ENCODE results near the gene NRIP1.

The NRIP1 gene

DNA sequence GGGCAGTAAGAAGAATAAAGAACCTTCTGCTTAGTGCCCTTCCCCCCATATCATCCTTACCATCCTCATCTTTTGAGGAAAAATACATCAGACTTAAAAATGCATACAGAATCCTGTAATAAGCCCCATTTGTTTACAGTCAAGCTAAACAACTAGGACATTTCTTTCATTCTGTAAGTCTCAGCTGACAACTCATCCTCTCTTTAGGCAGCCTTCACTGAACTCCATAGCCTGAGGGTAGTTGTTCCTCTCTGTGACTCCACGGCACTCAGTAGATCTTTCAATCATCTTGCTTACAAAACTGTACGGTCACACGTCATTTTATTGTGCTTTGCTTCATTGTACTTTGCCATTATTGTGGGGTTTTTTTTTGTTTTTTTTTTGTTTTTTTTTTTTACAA, 82.5 kb downstream of the NRIP1 start:
- H3K4me3 ChIP-seq (ENCODE audit: low read depth, low read length), result no peak overlapping the region
- in situ Hi-C loops (cut with HindIII; ENCODE audit: low sequenced_read_pairs), result no loop called here
- TF ChIP-seq, protein P1, sequence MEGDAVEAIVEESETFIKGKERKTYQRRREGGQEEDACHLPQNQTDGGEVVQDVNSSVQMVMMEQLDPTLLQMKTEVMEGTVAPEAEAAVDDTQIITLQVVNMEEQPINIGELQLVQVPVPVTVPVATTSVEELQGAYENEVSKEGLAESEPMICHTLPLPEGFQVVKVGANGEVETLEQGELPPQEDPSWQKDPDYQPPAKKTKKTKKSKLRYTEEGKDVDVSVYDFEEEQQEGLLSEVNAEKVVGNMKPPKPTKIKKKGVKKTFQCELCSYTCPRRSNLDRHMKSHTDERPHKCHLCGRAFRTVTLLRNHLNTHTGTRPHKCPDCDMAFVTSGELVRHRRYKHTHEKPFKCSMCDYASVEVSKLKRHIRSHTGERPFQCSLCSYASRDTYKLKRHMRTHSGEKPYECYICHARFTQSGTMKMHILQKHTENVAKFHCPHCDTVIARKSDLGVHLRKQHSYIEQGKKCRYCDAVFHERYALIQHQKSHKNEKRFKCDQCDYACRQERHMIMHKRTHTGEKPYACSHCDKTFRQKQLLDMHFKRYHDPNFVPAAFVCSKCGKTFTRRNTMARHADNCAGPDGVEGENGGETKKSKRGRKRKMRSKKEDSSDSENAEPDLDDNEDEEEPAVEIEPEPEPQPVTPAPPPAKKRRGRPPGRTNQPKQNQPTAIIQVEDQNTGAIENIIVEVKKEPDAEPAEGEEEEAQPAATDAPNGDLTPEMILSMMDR (IDR thresholded peaks at IDR 0.05; ENCODE audit: low read depth, low read length, missing control alignments), result no peak
- no peak for DNase-seq (ENCODE audit: low read depth)

DNA sequence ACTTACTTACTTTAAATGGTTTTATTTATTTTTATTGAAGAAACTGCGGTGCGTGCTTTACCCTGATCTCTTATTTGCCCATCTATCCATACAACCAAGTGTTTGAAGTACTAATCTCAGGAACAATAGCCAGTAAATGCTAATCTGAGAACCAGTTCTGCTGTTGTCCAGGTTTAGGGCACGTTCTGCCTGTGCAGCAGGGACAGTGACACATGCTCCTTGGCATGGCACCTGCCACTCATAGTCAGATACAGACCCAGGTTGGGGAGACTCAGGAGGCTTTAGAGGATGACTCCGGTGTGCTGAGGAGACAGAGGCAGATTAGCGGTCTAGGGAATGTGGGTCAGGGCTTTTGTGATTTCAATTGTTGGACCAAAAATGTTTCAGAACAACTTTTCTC, 83.6 kb downstream of the NRIP1 start:
- in situ Hi-C loops (cut with HindIII; ENCODE audit: low sequenced_read_pairs), result no loop called here
- TF ChIP-seq, protein P1 (IDR thresholded peaks at IDR 0.05; ENCODE audit: low read depth, low read length, missing control alignments), result no peak
- DNase-seq (ENCODE audit: low read depth), result no peak
- no peak overlapping the region for H3K4me3 ChIP-seq (ENCODE audit: low read depth, low read length)

DNA sequence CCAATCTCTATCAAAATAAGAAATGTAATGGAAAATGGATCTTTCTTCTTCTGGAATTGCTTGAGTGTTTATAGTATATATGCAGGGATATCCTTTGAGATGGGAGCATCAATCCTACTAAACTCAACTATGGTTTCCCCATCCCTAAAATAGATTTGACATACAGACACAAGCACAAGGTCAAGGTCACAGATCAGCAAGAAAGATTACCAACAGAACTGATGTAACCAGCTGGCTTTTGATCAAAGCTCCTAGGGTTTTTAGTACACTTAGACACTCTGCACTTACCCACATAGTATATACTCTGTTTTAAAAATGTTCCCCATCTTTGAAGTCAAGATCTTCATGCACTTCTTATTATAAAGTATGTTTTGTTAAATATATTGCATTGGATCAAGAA, 85.5 kb downstream of the NRIP1 start:
- DNase-seq (ENCODE audit: low read depth), result no peak
- no peak overlapping the region for H3K4me3 ChIP-seq (ENCODE audit: low read depth, low read length)
- TF ChIP-seq, protein P1 (IDR thresholded peaks at IDR 0.05; ENCODE audit: low read depth, low read length, missing control alignments), result no peak
- in situ Hi-C loops (cut with HindIII; ENCODE audit: low sequenced_read_pairs), result no loop called here

DNA sequence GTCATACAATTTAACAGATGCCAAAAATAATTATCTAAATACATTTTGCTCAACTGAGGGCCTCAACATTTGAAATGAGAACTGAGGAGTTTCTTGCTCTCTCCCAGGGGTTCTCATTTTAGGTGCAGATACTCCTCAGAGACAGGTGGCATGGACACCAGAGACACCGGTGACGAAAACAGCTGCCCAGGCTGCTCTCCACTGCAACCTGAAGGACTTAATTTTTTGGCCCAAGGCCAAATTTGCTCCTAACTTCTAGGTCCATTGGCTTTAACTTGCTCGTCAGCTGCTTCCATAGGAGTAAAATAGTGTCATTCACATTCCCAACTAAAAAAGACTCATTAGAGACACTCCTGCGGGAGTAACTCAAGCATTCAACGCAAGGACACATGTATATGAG, 87.0 kb downstream of the NRIP1 start:
- H3K4me3 ChIP-seq (ENCODE audit: low read depth, low read length), result no peak overlapping the region
- TF ChIP-seq, protein P1 (IDR thresholded peaks at IDR 0.05; ENCODE audit: low read depth, low read length, missing control alignments), result no peak
- in situ Hi-C loops (cut with HindIII; ENCODE audit: low sequenced_read_pairs), result no loop called here
- no peak for DNase-seq (ENCODE audit: low read depth)

DNA sequence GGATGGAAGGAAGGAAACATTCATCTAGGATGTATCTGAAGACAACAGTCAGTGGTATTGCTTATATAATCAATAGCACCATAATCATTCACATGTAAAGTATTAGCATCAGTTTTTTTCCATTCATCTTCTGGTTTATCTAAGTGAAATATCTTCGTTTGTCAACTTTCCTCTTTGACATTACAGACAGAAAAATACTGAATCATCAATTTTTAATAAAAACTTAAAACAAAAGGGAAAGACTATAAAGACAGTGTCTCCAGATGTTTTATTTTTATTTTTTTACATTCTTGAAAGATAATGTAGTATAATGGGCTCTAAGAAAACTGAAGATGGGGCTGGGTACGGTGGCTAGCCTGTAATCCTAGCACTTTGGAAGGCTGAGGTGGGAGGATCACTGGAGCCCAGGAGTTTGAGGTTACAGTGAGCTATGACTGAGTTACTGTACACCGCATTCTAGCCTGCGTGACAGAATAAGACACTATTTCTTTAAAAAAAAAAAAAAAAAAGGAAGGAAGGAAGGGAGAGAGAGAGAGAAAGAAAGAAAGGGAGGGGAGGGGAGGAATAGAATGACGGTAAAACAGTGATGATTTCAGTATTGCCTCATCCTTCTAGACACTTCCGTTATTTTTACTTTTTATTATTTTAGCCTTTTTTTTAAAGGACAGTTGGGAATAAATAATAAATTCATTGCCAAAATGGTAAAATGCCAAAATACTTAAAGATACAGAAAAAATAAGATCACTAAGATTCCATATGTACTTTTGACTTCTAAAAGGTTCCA, 89.5 kb downstream of the NRIP1 start:
- TF ChIP-seq, protein P1 (IDR thresholded peaks at IDR 0.05; ENCODE audit: low read depth, low read length, missing control alignments), result no peak
- no peak overlapping the region for H3K4me3 ChIP-seq (ENCODE audit: low read depth, low read length)
- no peak for DNase-seq (ENCODE audit: low read depth)
- in situ Hi-C loops (cut with HindIII; ENCODE audit: low sequenced_read_pairs), result no loop called here

DNA sequence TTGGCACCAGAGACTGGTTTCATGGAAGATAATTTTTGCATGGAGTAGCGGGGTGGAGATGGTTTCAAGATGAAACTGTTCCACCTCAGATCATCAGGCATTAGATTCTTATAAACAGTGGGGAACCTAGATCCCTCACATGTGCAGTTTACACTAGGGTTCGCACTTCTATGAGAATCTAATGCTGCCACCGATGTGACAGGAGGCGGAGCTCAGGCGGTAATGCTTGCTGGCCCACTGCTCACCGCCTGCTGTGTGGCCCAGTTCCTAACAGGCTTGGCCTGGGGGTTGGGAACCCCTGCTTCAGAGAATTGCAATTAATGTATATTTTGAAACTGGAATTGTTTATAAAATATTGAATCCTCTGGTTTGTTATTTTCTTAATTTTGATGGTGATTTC, 92.1 kb downstream of the NRIP1 start:
- DNase-seq (ENCODE audit: low read depth), result no peak
- TF ChIP-seq, protein P1 (IDR thresholded peaks at IDR 0.05; ENCODE audit: low read depth, low read length, missing control alignments), result no peak
- no peak overlapping the region for H3K4me3 ChIP-seq (ENCODE audit: low read depth, low read length)
- in situ Hi-C loops (cut with HindIII; ENCODE audit: low sequenced_read_pairs), result no loop called here

Measured in astrocyte of the cerebellum (primary cell).